GM19452 (cell line): ENCODE measurements around the gene ARHGAP9.
"Not testable (repeated sequence)": the region's sequence is repeated elsewhere in the genome, so short reads cannot be mapped to it uniquely, and the experiment has no call there.

Source experiments
- ATAC-seq: cut with Tn5 transposase; IDR thresholded peaks from one replicate; pipeline ENCODE4 v1.9.1; 2021; ENCODE audit not compliant: unreplicated experiment

ARHGAP9 gene

GRCh38 chr12:57517718-57518117 lies 38.1 kb upstream of the ARHGAP9 start:
- not testable (repeated sequence) for ATAC-seq

DNA sequence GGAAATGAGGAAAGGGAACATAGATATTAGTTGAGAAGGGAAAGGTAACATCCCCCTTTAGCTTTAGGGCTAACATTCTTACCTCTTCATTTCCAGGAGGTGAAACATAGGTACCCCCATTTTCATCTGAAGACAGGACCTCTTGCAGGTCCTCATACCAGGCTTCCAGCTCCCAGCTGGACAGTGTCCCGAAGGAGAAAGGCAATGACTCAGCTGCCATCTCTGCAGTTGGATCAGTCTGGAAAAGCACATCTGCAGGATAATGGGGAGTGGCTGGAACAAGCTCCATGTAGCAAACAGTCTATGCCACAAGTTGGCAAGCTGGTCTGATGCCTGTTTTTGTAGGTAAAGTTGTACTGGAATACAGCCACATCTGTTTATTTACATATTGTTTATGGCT lies 37.5 kb upstream of the ARHGAP9 start:
- no peak for ATAC-seq

- no peak for ATAC-seq
Observed at GRCh38 chr12:57516617-57517153, 37.0 kb upstream of the ARHGAP9 start.

GRCh38 chr12:57515934-57516541 lies 36.4 kb upstream of the ARHGAP9 start:
- ATAC-seq: no peak

GRCh38 chr12:57515408-57515933 lies 35.8 kb upstream of the ARHGAP9 start:
- ATAC-seq: no peak

DNA sequence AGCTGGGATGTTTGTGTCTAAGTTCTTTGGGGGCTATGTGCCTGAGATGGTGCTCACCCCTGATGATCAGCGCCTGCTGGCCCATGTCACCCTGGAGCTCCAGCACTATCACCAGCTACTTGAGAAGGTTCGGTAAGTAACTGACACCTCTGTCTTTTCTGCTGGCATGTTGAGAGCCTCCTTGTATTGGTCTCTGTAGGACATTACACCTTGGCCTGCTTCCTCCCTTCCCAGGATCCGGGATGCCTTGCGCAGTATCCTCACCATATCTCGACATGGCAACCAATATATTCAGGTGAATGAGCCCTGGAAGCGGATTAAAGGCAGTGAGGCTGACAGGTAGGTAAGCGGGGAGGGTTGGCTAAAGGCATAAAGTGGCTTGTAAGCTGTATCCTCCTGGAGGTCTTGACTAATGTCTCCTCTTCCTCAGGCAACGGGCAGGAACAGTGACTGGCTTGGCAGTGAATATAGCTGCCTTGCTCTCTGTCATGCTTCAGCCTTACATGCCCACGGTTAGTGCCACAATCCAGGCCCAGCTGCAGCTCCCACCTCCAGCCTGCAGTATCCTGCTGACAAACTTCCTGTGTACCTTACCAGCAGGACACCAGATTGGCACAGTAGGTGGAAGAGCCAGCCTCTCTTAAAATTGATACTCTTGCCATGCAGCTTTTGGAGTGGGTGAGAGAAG lies 35.2 kb upstream of the ARHGAP9 start:
- no peak for ATAC-seq

DNA sequence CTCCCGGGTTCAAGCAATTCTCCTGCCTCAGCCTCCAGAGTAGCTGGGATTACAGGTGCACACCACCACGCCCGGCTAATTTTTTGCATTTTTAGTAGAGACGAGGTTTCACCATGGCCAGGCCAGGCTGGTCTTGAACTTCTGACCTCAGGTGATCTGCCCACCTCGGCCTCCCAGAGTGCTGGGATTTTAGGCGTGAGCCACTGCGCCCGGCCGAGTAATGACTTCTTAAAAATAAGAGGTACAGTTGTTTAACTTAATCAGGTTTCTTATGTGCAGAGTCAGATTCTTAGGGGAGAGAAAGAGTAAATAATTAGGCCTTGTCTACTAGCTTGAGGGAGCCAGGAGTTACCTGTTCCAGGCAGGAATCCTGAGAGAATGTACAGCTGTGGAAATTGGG lies 34.6 kb upstream of the ARHGAP9 start:
- ATAC-seq: not testable (repeated sequence)

DNA sequence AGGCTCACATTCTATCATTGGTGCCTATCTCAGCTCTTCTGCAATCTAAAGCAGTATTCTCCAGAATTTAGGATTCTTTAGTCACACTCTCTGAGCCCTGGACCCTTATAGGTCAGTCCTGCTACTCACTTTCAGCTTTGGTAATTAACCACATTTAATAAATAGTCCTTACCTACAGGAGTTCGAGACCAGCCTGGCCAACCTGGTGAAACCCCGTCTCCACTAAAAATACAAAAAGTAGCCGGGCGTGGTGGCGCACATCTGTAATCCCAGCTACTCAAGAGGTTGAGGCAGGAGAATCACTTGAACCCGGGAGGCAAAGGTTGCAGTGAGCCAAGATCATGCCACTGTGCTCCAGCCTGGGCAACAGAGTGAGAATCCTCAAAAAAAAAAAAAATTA lies 34.0 kb upstream of the ARHGAP9 start:
- ATAC-seq: not testable (repeated sequence)

- no peak for ATAC-seq
Observed at GRCh38 chr12:57513266-57513665, 33.6 kb upstream of the ARHGAP9 start.

DNA sequence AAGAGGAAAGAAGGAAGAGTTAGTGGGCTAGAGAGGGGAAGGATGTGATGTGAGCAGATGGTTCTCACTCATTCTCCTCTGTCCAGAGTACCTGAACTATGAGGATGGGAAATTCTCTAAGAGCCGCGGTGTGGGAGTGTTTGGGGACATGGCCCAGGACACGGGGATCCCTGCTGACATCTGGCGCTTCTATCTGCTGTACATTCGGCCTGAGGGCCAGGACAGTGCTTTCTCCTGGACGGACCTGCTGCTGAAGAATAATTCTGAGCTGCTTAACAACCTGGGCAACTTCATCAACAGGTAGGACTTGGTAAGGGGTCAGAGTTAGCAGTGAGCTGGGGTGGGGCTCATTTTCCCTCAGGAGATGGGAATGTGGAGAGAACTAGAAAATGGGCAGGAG lies 33.0 kb upstream of the ARHGAP9 start:
- no peak for ATAC-seq

- no peak for ATAC-seq
Observed at GRCh38 chr12:57511588-57512325, 32.1 kb upstream of the ARHGAP9 start.

- ATAC-seq: no peak
Observed at GRCh38 chr12:57511161-57511560, 31.5 kb upstream of the ARHGAP9 start.

- not testable (repeated sequence) for ATAC-seq
Observed at GRCh38 chr12:57507796-57508195, 28.1 kb upstream of the ARHGAP9 start.

GRCh38 chr12:57506541-57506940 lies 26.9 kb upstream of the ARHGAP9 start:
- ATAC-seq: not testable (repeated sequence)

GRCh38 chr12:57502311-57502969 lies 22.8 kb upstream of the ARHGAP9 start:
- not testable (repeated sequence) for ATAC-seq

DNA sequence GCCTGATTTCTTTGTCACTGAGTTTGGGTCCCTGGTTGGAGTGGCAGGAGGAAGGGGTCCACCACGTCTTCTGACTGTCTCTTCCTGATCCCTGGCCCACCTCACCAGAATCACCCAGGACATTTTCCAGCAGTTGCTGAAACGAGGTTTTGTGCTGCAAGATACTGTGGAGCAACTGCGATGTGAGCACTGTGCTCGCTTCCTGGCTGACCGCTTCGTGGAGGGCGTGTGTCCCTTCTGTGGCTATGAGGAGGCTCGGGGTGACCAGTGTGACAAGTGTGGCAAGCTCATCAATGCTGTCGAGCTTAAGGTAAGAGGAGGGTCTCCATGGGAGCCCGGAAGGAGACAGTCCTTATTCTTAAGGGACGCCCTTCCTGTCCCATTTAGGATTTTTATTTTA lies 20.5 kb upstream of the ARHGAP9 start:
- ATAC-seq: no peak

DNA sequence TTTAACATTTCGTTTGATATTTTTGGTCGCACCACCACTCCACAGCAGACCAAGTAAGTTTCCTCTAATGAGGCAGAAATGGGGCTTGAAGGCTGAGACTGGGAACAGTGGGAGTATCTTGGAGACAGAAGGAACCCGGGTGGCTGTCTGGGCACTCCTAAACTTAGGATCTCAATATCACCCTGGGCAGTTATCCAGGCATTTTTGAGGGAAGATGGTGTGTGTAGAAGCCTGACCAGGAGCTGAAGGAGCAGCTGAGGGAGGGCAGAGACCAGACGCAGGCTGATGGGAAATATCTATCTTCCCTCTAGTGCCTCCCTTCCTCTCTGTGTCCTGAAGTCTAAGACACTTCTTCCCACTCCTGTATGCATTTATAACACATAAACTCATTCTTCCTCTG lies 18.9 kb upstream of the ARHGAP9 start:
- ATAC-seq: no peak

GRCh38 chr12:57498132-57498502 lies 18.5 kb upstream of the ARHGAP9 start:
- no peak for ATAC-seq

GRCh38 chr12:57497223-57498131 lies 17.8 kb upstream of the ARHGAP9 start:
- no peak for ATAC-seq

DNA sequence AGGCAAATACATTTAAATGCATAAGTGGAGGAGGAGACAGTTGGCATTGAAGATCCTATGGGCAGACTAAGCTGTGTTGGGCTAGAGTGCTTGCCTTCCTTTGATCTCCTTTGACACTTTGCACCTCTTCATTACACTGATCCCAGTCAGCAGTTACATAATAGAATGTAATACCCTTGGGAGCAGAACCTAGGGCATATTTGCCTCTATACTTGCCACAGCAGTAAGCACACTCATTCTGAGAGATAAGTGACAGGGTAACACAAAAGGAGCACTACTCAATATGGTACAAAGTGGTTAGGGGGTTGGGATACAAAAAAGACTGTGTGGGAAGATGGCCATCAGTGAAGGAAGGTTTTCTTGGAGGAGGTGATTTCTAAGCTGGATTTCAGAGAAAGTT lies 17.2 kb upstream of the ARHGAP9 start:
- no peak for ATAC-seq
